D341Med (cell line): ENCODE results near the gene WDR33.
"Not testable (repeated sequence)": the region's sequence is repeated elsewhere in the genome, so short reads cannot be mapped to it uniquely, and the experiment has no call there.

Experiments used
- DNase-seq: peaks from one replicate; pipeline ENCODE4 v3.0.0; 2012; ENCODE audit warnings: low spot score

WDR33 gene

GRCh38 chr2:127810619-127811396 is at the start of gene WDR33:
Gene WDR33, minus strand, starts transcription at chr2:127811171. Its CDS starts 40,190 bp downstream, at chr2:127770981.
- peak; percentile 96 for DNase-seq

GRCh38 chr2:127860130-127860529 is 49.2 kb upstream of the WDR33 start:
- no peak for DNase-seq

- peak; percentile 41 for DNase-seq
Observed at GRCh38 chr2:127859712-127860085, 48.7 kb upstream of the WDR33 start.

- peak; percentile 37 for DNase-seq
Observed at GRCh38 chr2:127857265-127857808, 46.4 kb upstream of the WDR33 start.

- no peak for DNase-seq
Observed at GRCh38 chr2:127853671-127854070, 42.7 kb upstream of the WDR33 start.

- no peak for DNase-seq
Observed at GRCh38 chr2:127852388-127852787, 41.4 kb upstream of the WDR33 start.

GRCh38 chr2:127847931-127848330 is 37.0 kb upstream of the WDR33 start:
- no peak for DNase-seq

DNA sequence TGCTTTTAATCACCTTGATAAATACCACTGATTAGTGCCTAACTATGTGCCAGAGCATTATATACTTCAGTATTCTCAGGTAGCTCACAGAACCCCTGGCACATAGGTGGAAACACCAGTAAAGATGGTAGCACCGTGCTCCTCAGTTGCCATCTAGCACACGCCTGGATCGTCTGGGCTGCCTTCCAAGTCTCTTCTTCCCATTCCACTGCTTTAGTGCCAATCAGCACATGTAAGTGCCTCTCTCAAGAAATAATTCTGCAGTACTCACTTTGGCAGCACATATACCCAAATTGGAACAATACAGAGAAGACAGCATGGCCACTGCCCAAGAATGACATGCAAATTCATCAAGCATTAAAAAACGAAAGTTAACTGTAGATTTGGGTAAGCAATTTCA is 34.0 kb upstream of the WDR33 start:
- no peak for DNase-seq

- DNase-seq, result no peak
Observed at GRCh38 chr2:127843677-127844076, 32.7 kb upstream of the WDR33 start.

GRCh38 chr2:127841466-127842178 is 30.7 kb upstream of the WDR33 start:
- DNase-seq, result no peak

DNA sequence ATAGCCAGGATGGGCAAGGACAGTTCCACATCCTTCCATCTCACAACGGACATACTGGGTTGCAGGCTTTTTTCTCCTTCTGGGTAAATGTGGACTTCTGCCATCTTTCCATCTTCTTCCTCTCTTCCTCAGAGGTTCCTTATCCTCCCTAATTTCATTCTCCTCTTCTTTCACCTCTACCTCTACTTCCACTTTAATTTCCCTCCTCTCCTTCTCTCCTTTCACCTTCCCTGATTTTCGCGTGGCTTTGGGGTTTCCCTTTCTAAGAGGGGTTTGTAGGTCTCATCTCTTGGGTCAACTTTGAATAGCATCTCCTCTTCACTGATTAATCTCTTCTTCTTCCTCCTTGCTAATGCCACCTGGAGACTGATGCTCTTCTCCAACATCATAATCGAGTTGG is 29.9 kb upstream of the WDR33 start:
- DNase-seq, result no peak

- DNase-seq, result no peak
Observed at GRCh38 chr2:127834951-127835350, 24.0 kb upstream of the WDR33 start.

- no peak for DNase-seq
Observed at GRCh38 chr2:127829845-127830246, 18.9 kb upstream of the WDR33 start.

GRCh38 chr2:127826708-127827107 is 15.7 kb upstream of the WDR33 start:
- not testable (repeated sequence) for DNase-seq

- no peak for DNase-seq
Observed at GRCh38 chr2:127826047-127826446, 15.1 kb upstream of the WDR33 start.

DNA sequence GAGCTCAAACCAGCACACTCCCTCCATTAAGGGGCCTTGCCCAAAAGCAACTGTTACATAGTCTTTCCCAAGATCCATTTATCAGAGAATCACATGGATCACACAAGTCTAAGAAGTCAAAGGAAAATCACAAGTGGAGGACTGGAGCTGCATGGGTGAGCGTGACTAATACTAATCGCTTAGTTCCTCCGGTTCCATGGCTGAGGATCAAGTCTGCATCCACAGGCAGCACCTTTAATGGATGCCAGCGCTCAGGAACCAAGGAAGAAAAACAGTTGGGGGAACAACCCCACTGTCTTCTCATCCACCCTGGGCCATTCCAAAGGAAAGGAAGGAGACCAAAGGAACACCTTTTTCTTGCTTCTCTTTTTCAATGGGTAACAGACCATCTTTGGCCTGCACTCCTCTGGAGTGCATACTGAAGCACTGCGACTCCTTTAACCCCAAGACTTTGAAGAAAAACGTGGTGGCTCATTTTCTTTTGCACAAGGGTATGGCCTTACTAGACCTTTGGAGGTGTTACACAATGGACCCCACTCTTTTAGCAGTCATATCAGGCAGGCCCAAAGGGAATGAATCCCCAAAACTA is 9.2 kb upstream of the WDR33 start:
- DNase-seq, result no peak

- DNase-seq, result no peak
Observed at GRCh38 chr2:127818794-127819425, 7.9 kb upstream of the WDR33 start.

- DNase-seq, result no peak
Observed at GRCh38 chr2:127818241-127818640, 7.3 kb upstream of the WDR33 start.

DNA sequence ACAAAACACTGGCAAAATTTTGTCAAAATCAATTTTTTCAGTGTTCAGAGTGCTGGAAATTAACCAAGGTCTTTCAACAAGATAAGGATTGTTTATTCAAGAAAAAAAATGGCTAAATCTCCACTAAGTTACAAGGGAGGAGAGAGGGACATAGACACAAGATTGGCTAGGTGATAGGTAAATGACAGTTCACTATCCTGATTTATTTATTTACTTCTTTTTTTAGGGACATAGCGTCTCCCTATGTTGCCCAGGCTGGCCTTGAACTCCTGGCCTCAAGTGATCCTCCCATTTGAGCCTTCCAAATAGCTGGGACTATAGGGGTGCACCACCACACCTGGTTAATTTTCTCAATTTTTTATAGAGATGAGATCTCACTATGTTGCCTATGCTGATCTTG is 3.7 kb upstream of the WDR33 start:
- DNase-seq, result no peak

GRCh38 chr2:127812441-127812840 is 1.5 kb upstream of the WDR33 start:
- DNase-seq, result not testable (repeated sequence)

- no peak for DNase-seq
Observed at GRCh38 chr2:127811397-127812321, 688 bp upstream of the WDR33 start.
